Fibroblast of the aortic adventitia (primary cell): Measurements from ENCODE around the gene KCNJ5. TPM values are rescaled to one million over a fixed set of nuclear protein-coding genes. Genes with fewer than 3 reads are reported as not detected.
A peak's percentile ranks its signal among the peaks of the same experiment; 100 is the strongest.

ENCODE experiments used
- DNase-seq: peaks from one replicate; pipeline ENCODE4 v3.0.0-alpha.2; 2010; ENCODE audit warnings: low read depth
- H3K4me3 ChIP-seq: 2 replicates; pipeline ENCODE4 v1.5.1; 2011; ENCODE audit warnings: low read depth, mild to moderate bottlenecking, control low read depth, low read length, moderate library complexity
- CTCF ChIP-seq: IDR thresholded peaks from 2 replicates; pipeline ENCODE4 v1.5.1; 2011; ENCODE audit warnings: mild to moderate bottlenecking, low read length, control low read depth, inconsistent platforms; ENCODE audit not compliant: insufficient read depth
- total RNA-seq: library from RNA; depleted of rRNA; stranded (reverse); fragments of >200 nt; gene quantifications from 2 replicates; pipeline ENCODE4 v1.2.3, GENCODE V29; 2012; ENCODE audit warnings: low replicate concordance

KCNJ5 gene
- total RNA-seq, 1 donor: 0.09 TPM

- H3K4me3 ChIP-seq: no peak overlapping the region
- no peak for TF ChIP-seq CTCF
- no peak for DNase-seq
These were observed 10.7 kb downstream of the KCNJ5 start for GRCh38 chr11:128901653-128902514.

- TF ChIP-seq CTCF: no peak
- no peak overlapping the region for H3K4me3 ChIP-seq
- DNase-seq: peak; percentile 35
These were observed 11.4 kb downstream of the KCNJ5 start for GRCh38 chr11:128902515-128903066.

GRCh38 chr11:128903248-128904061 lies 12.3 kb downstream of the KCNJ5 start:
- no peak for TF ChIP-seq CTCF
- no peak overlapping the region for H3K4me3 ChIP-seq

GRCh38 chr11:128904303-128904655 lies 13.1 kb downstream of the KCNJ5 start:
- no peak for DNase-seq
- no peak for TF ChIP-seq CTCF
- no peak overlapping the region for H3K4me3 ChIP-seq

More at GRCh38 chr11:128903248-128904061, 12.3 kb downstream of the KCNJ5 start:
- no peak for DNase-seq

- DNase-seq: peak; percentile 40
- TF ChIP-seq CTCF: no peak
- H3K4me3 ChIP-seq: peak overlapping the region; percentile 68
These were observed 13.6 kb downstream of the KCNJ5 start for GRCh38 chr11:128904656-128905344.
